GM04503 (cell line): ENCODE data around the gene APBB2.
"Not testable (repeated sequence)": the region's sequence is repeated elsewhere in the genome, so short reads cannot be mapped to it uniquely, and the experiment has no call there.

Source experiments
- DNase-seq: peaks from one replicate; pipeline ENCODE4 v3.0.0-alpha.2; 2012; ENCODE audit warnings: low read depth

Gene APBB2

GRCh38 chr4:40825014-40825838 is 389.1 kb downstream of the APBB2 start:
- no peak for DNase-seq

GRCh38 chr4:40822420-40823166 is 391.7 kb downstream of the APBB2 start:
- DNase-seq, result no peak

- no peak for DNase-seq
Measured at GRCh38 chr4:40820101-40820500, 394.2 kb downstream of the APBB2 start.

- not testable (repeated sequence) for DNase-seq
Measured at GRCh38 chr4:40817157-40817556, 397.2 kb downstream of the APBB2 start.

GRCh38 chr4:40812856-40813255 is 401.5 kb downstream of the APBB2 start:
- no peak for DNase-seq

- no peak for DNase-seq
Measured at GRCh38 chr4:40812386-40812785, 402.0 kb downstream of the APBB2 start.

GRCh38 chr4:40811956-40812355 is 402.4 kb downstream of the APBB2 start:
- no peak for DNase-seq

GRCh38 chr4:40808926-40809457 is 405.4 kb downstream of the APBB2 start:
- DNase-seq, result no peak

- no peak for DNase-seq
Measured at GRCh38 chr4:40804598-40804997, 409.7 kb downstream of the APBB2 start.

- no peak for DNase-seq
Measured at GRCh38 chr4:40800064-40800463, 414.3 kb downstream of the APBB2 start.

GRCh38 chr4:40789771-40790170 is 424.6 kb downstream of the APBB2 start:
- DNase-seq, result no peak

- DNase-seq, result no peak
Measured at GRCh38 chr4:40789031-40789430, 425.3 kb downstream of the APBB2 start.

GRCh38 chr4:40788331-40788730 is 426.0 kb downstream of the APBB2 start:
- no peak for DNase-seq

- DNase-seq, result no peak
Measured at GRCh38 chr4:40785727-40786126, 428.6 kb downstream of the APBB2 start.

- no peak for DNase-seq
Measured at GRCh38 chr4:40782876-40783275, 431.5 kb downstream of the APBB2 start.

- DNase-seq, result no peak
Measured at GRCh38 chr4:40778090-40778489, 436.3 kb downstream of the APBB2 start.

- DNase-seq, result no peak
Measured at GRCh38 chr4:40769266-40769665, 445.1 kb downstream of the APBB2 start.

GRCh38 chr4:40763228-40763716 is 451.1 kb downstream of the APBB2 start:
- DNase-seq, result peak; percentile 29
